ENCODE results near the gene C8B. TPM values are rescaled to one million over a fixed set of nuclear protein-coding genes. Genes with fewer than 3 reads are reported as not detected.

C8B gene
- total and polyA plus RNA-seq, 2 experiments from 2014 or later: not detected

- H3K9me2 ChIP-seq (ENCODE audit: insufficient read depth): peaks cover 7% of the 10 kb centered on the region; the same call in 1 of the 2 replicates
- ATAC-seq (no peak), DNase-seq (ENCODE audit: low spot score) (no peak)
- Mint-ChIP-seq H3K9me3 (no peaks in the 10 kb centered on the region), H3K4me3 (no peak overlapping the region), H3K27ac (no peak overlapping the region), H3K27me3 (ENCODE audit: insufficient read depth, low read depth, poor library complexity) (peaks cover 2% of the 10 kb centered on the region), H3K4me1 (no peaks in the 10 kb centered on the region), H3K36me3 (ENCODE audit: low read depth) (no peaks in the 10 kb centered on the region)
- H2AFZ ChIP-seq: no peak overlapping the region
- no peaks in the 10 kb centered on the region for H4K20me1 ChIP-seq (replicated peaks; ENCODE audit: insufficient read depth)
- H3K79me2 ChIP-seq (replicated peaks; ENCODE audit: insufficient read depth): no peaks in the 10 kb centered on the region
- no peak overlapping the region for H3K27ac ChIP-seq (ENCODE audit: low read depth)
- H3K4me1 ChIP-seq (ENCODE audit: insufficient read depth): no peaks in the 10 kb centered on the region
- H3K36me3 ChIP-seq (ENCODE audit: insufficient read depth): no peaks in the 10 kb centered on the region
- no peaks in the 10 kb centered on the region for H3K27me3 ChIP-seq (ENCODE audit: insufficient read depth)
- no peak for TF ChIP-seq CTCF (conservative IDR thresholded peaks at IDR 0.05; ENCODE audit: low read depth in 2 of 2)
- TF ChIP-seq EZH2phosphoT487 (IDR thresholded peaks at IDR 0.05; ENCODE audit: unreplicated experiment): no peak
- TF ChIP-seq CREB1 (CRISPR knock-in tag; IDR thresholded peaks at IDR 0.05; ENCODE audit: low read depth): no peak
- no peak for TF ChIP-seq ETS1 (IDR thresholded peaks at IDR 0.05)
- TF ChIP-seq EZH2 (IDR thresholded peaks at IDR 0.05; ENCODE audit: low read depth, unreplicated experiment): no peak
- TF ChIP-seq REST (IDR thresholded peaks at IDR 0.05; ENCODE audit: unreplicated experiment): no peak
- TF ChIP-seq ZNF462 (CRISPR knock-in tag; IDR thresholded peaks at IDR 0.05): no peak
- TF ChIP-seq JUNB (IDR thresholded peaks at IDR 0.05; ENCODE audit: unreplicated experiment): no peak
- no peak for TF ChIP-seq STAT1 (IDR thresholded peaks at IDR 0.05; ENCODE audit: unreplicated experiment)
- TF ChIP-seq ZNF331 (CRISPR knock-in tag; IDR thresholded peaks at IDR 0.05; ENCODE audit: low read depth): no peak
- TF ChIP-seq POLR2AphosphoS5 (IDR thresholded peaks at IDR 0.05; ENCODE audit: low read depth): no peak
- TF ChIP-seq NANOG (IDR thresholded peaks at IDR 0.05; ENCODE audit: borderline replicate concordance): no peak
- no peak for TF ChIP-seq ZNF114 (CRISPR knock-in tag; IDR thresholded peaks at IDR 0.05)
- no peak overlapping the region for H3K4me3 ChIP-seq
- H3F3A ChIP-seq (replicated peaks; ENCODE audit: low read depth): no peaks in the 10 kb centered on the region
- H3K4me2 ChIP-seq: no peak overlapping the region
These were observed 61.0 kb downstream of the C8B start for GRCh38 chr1:56904663-56905397.

All from GM23338 (cell line).